HL-60 (cell line): ENCODE results near the gene GPLD1.
"Not testable (repeated sequence)": the region's sequence is repeated elsewhere in the genome, so short reads cannot be mapped to it uniquely, and the experiment has no call there.

Experiments
- GABPA ChIP-seq: IDR thresholded peaks from 2 replicates; pipeline ENCODE4 v1.6.1; 2012; ENCODE audit warnings: low read depth
- POLR2AphosphoS5 ChIP-seq: IDR thresholded peaks from 2 replicates; pipeline ENCODE4 v1.6.1; 2012; ENCODE audit warnings: low read depth
- TF ChIP-seq, protein P1 (sequence below): IDR thresholded peaks from one replicate; pipeline ENCODE4 v1.5.1; 2011; ENCODE audit warnings: low read length, control low read depth, inconsistent platforms; ENCODE audit not compliant: insufficient read depth

GRCh38 chr6:24400045-24401039, 89.0 kb downstream of the GPLD1 start:
- TF ChIP-seq, protein P1, sequence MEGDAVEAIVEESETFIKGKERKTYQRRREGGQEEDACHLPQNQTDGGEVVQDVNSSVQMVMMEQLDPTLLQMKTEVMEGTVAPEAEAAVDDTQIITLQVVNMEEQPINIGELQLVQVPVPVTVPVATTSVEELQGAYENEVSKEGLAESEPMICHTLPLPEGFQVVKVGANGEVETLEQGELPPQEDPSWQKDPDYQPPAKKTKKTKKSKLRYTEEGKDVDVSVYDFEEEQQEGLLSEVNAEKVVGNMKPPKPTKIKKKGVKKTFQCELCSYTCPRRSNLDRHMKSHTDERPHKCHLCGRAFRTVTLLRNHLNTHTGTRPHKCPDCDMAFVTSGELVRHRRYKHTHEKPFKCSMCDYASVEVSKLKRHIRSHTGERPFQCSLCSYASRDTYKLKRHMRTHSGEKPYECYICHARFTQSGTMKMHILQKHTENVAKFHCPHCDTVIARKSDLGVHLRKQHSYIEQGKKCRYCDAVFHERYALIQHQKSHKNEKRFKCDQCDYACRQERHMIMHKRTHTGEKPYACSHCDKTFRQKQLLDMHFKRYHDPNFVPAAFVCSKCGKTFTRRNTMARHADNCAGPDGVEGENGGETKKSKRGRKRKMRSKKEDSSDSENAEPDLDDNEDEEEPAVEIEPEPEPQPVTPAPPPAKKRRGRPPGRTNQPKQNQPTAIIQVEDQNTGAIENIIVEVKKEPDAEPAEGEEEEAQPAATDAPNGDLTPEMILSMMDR = not testable (repeated sequence)
- TF ChIP-seq POLR2AphosphoS5, GABPA: not testable (repeated sequence)
